ENCODE data around the gene LRRC37A3.
A peak's percentile ranks its signal among the peaks of the same experiment; 100 is the strongest.
"Not testable (repeated sequence)": the region's sequence is repeated elsewhere in the genome, so short reads cannot be mapped to it uniquely, and the experiment has no call there.

The LRRC37A3 gene

DNA sequence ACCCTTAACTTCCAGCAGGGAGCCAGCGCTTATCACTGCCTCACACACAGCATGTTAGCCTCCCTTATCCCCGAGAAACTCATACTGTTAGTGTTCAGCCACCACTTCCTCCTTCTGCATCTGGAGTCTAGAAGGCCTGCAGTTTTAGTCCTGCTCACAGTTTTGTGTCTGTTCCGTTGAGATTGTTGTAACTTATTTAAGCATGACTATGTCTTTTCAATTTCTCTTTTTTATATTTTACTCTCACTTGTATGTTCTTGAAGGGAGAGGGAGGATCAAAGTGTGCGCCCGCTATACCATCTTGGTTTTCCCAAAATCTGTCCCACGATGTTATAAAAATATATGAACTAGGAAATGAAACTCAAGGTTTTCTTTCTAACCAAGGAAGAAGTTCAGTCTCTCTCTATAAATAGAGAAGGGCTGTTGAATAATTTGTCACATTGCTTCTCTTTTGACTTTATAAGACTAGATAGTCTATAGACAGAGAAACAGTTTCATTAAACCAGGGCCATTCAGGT, 3.8 kb upstream of the LRRC37A3 start:
- not testable (repeated sequence) for H3K4me3 ChIP-seq (ENCODE audit: low read length); H3K9ac ChIP-seq (ENCODE audit: low read length); H3K27ac ChIP-seq (ENCODE audit: low read length)

DNA sequence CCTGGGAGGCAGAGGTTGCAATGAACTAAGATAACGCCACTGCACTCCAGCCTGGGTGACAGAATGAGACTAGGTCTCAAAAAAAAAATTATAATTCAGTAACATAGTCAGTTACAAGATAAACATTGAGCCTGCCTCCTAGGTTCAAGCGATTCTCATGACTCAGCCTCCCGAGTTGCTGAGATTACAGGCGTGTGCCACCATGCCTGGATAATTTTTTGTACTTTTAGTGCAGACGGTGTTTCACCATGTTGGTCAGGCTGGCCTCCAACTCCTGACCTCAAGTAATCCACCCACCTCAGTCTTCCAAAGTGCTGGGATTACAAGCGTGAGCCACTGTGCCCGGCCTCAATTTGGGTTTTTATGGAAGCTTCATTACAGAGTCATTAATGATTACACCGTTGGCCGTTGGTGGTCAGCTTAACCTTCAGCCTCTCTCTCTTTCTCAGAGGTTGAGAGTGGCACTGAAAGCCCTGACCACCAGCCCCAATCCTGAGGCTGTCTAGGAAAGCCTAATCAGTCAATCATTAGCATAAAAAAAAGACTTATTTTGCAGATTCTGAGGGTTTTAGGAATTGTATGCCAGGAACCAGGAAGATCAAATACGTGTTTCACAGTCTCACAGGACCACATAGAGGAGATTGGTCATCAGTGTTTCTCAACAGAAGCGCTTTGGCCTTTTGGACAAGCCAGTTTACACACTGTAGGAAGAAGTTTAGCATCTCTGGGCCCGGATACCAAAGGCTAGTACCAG, 1.3 kb upstream of the LRRC37A3 start:
- H3K4me1 ChIP-seq (ENCODE audit: control insufficient read depth, low read depth, low read length): no peaks in the 10 kb centered on the region
- H3K9me3 ChIP-seq (ENCODE audit: control insufficient read depth, low read depth, low read length): no peaks in the 10 kb centered on the region
- no peaks in the 10 kb centered on the region for H3K36me3 ChIP-seq (ENCODE audit: control insufficient read depth, low read depth, low read length)
- H3K27me3 ChIP-seq (ENCODE audit: control insufficient read depth, insufficient read depth, low read length): peaks cover 10% of the 10 kb centered on the region
- H3K4me3 ChIP-seq (ENCODE audit: low read length): no peak overlapping the region
- no peak overlapping the region for H3K27ac ChIP-seq (ENCODE audit: low read length)
- no peak overlapping the region for H3K9ac ChIP-seq (ENCODE audit: low read length)

More for the DNA sequence above, 3.8 kb upstream of the LRRC37A3 start:
- H3K36me3 ChIP-seq (ENCODE audit: control insufficient read depth, low read depth, low read length); H3K4me1 ChIP-seq (ENCODE audit: control insufficient read depth, low read depth, low read length); H3K27me3 ChIP-seq (ENCODE audit: control insufficient read depth, insufficient read depth, low read length); H3K9me3 ChIP-seq (ENCODE audit: control insufficient read depth, low read depth, low read length): not testable (repeated sequence)

DNA sequence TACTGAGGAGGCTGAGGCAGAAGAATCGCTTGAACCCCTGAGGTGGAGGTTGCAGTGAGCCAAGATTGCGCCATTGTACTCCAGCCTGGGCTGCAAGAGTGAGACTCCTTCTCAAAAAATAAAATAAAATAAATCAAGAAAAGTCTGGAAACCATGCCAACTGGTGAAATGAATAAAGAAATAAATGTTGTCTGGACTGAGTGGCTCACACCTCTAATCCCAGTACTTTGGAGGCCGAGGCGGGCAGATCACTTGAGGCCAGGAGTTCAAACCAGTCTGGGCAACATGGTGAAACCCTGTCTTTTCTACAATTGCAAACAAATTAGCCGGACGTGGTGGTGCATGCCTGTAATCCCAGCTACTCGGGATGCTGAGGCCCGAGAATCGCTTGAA, 744 bp upstream of the LRRC37A3 start:
- no peaks in the 10 kb centered on the region for H3K36me3 ChIP-seq (ENCODE audit: control insufficient read depth, low read depth, low read length)
- no peak overlapping the region for H3K27ac ChIP-seq (ENCODE audit: low read length)
- no peaks in the 10 kb centered on the region for H3K9me3 ChIP-seq (ENCODE audit: control insufficient read depth, low read depth, low read length)
- H3K9ac ChIP-seq (ENCODE audit: low read length): peak overlapping the region; percentile 51
- peaks cover 10% of the 10 kb centered on the region for H3K27me3 ChIP-seq (ENCODE audit: control insufficient read depth, insufficient read depth, low read length)
- peak overlapping the region; percentile 67 for H3K4me3 ChIP-seq (ENCODE audit: low read length)
- H3K4me1 ChIP-seq (ENCODE audit: control insufficient read depth, low read depth, low read length): no peaks in the 10 kb centered on the region

DNA sequence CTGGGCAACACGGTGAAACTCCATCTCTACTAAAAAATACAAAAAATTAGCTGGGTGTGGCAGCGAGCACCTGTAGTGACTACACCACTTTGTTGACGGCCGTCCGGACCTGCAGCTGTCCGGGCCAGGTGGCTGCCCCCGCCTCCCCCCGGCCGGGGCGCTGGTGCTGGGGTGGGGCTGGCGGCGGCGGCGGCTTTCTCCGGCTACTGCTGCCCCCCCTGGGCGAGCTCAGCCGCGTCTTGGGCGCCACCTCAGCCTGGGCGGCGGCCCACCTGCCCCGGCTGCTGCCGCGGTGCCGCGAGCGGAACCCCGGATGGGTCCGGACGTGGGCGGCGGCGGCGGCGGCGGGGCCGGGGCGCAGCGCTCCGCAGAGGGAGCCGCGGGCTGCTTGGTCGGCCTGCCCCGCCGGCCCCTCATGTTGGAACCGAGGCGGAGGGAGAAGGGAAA, 413 bp downstream of the LRRC37A3 start:
- not testable (repeated sequence) for H3K4me1 ChIP-seq (ENCODE audit: control insufficient read depth, low read depth, low read length); H3K27ac ChIP-seq (ENCODE audit: low read length)

GRCh38 chr17:64917540-64917939, 1.7 kb downstream of the LRRC37A3 start:
- not testable (repeated sequence) for H3K9ac ChIP-seq (ENCODE audit: low read length); H3K4me3 ChIP-seq (ENCODE audit: low read length); H3K27me3 ChIP-seq (ENCODE audit: control insufficient read depth, insufficient read depth, low read length); H3K4me1 ChIP-seq (ENCODE audit: control insufficient read depth, low read depth, low read length); H3K9me3 ChIP-seq (ENCODE audit: control insufficient read depth, low read depth, low read length); H3K27ac ChIP-seq (ENCODE audit: low read length); H3K36me3 ChIP-seq (ENCODE audit: control insufficient read depth, low read depth, low read length)

More for the DNA sequence above, 413 bp downstream of the LRRC37A3 start:
- H3K36me3 ChIP-seq (ENCODE audit: control insufficient read depth, low read depth, low read length); H3K9me3 ChIP-seq (ENCODE audit: control insufficient read depth, low read depth, low read length); H3K27me3 ChIP-seq (ENCODE audit: control insufficient read depth, insufficient read depth, low read length): not testable (repeated sequence)
- H3K4me3 ChIP-seq (ENCODE audit: low read length): peak overlapping the region; percentile 67
- H3K9ac ChIP-seq (ENCODE audit: low read length): peak overlapping the region; percentile 51

- not testable (repeated sequence) for H3K27ac ChIP-seq (ENCODE audit: low read length); H3K4me3 ChIP-seq (ENCODE audit: low read length); H3K36me3 ChIP-seq (ENCODE audit: control insufficient read depth, low read depth, low read length); H3K4me1 ChIP-seq (ENCODE audit: control insufficient read depth, low read depth, low read length); H3K9me3 ChIP-seq (ENCODE audit: control insufficient read depth, low read depth, low read length); H3K9ac ChIP-seq (ENCODE audit: low read length); H3K27me3 ChIP-seq (ENCODE audit: control insufficient read depth, insufficient read depth, low read length)
These were observed 4.0 kb downstream of the LRRC37A3 start for GRCh38 chr17:64915244-64915643.

DNA sequence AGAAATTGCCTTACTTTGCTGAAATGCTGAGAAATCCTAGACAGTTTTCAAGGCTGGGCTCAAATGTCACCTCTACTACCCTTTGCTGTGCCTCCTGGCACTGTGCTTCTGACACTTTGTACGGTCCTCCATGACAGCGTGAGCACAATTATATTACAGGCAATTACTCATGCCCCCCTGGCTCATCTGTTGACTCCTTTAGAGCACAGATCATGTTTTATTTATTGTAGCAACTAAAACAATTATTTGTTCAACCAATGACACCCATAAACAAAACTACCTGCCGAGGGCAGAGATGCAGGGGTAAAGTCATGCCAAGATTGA, 9.1 kb downstream of the LRRC37A3 start:
- H3K9ac ChIP-seq (ENCODE audit: low read length); H3K36me3 ChIP-seq (ENCODE audit: control insufficient read depth, low read depth, low read length); H3K4me1 ChIP-seq (ENCODE audit: control insufficient read depth, low read depth, low read length); H3K27ac ChIP-seq (ENCODE audit: low read length); H3K9me3 ChIP-seq (ENCODE audit: control insufficient read depth, low read depth, low read length); H3K4me3 ChIP-seq (ENCODE audit: low read length); H3K27me3 ChIP-seq (ENCODE audit: control insufficient read depth, insufficient read depth, low read length): not testable (repeated sequence)

DNA sequence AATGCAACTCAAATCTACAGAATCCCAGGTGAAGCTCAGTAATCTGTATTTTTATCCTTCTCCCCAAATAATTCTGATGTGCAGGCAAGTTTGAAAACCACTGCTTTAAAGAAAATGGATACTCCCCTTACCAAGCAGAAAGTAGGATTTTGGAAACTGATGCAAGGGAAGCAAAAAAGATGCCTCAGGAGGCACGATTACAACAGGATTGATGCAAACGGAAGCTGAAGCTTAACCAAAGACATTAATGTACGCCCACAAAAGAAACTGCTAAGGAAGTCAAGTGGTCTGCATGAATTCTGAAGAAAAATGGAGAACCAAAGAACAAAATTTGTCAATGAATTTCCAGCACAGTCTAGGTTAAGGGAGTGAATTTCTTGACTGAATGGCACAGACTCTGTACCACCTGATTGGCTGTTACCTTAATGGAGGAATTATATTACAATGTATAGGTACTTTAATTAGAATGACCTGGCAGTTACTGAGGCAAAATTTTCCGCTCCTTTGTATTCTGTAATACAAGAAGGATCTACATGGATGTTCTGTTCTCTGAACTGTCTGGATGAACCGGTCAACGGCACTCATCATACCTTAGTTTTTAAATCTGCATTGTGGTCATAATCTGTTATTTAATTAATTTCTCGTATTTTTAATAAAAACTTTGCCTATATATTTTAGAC, 9.6 kb downstream of the LRRC37A3 start:
- H3K9ac ChIP-seq (ENCODE audit: low read length); H3K4me3 ChIP-seq (ENCODE audit: low read length); H3K36me3 ChIP-seq (ENCODE audit: control insufficient read depth, low read depth, low read length); H3K27ac ChIP-seq (ENCODE audit: low read length); H3K9me3 ChIP-seq (ENCODE audit: control insufficient read depth, low read depth, low read length); H3K27me3 ChIP-seq (ENCODE audit: control insufficient read depth, insufficient read depth, low read length); H3K4me1 ChIP-seq (ENCODE audit: control insufficient read depth, low read depth, low read length): not testable (repeated sequence)

GRCh38 chr17:64904069-64904468, 15.2 kb downstream of the LRRC37A3 start:
- H3K9me3 ChIP-seq (ENCODE audit: control insufficient read depth, low read depth, low read length); H3K27ac ChIP-seq (ENCODE audit: low read length): not testable (repeated sequence)

DNA sequence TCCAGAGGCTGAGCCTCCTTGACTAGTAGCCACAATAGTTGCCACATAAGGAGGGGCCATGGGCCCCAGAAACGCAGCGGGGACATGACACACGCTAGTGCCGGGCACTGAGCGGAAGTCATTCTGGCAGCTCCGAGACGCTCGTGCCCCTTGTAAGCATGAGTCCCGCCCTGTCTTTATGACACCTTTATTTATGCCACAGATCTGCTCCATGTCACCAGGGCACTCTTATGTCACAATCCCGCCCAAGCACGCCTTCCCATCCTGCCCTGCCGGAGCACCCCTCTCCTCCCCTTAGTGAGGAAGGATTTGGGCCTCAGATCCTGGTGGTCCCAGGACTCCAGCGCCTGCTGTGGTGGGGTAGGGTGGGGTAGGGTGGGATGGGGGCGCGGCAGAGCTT, 22.1 kb downstream of the LRRC37A3 start:
- not testable (repeated sequence) for H3K27ac ChIP-seq (ENCODE audit: low read length); H3K4me3 ChIP-seq (ENCODE audit: low read length); H3K4me1 ChIP-seq (ENCODE audit: control insufficient read depth, low read depth, low read length); H3K9me3 ChIP-seq (ENCODE audit: control insufficient read depth, low read depth, low read length); H3K9ac ChIP-seq (ENCODE audit: low read length); H3K27me3 ChIP-seq (ENCODE audit: control insufficient read depth, insufficient read depth, low read length); H3K36me3 ChIP-seq (ENCODE audit: control insufficient read depth, low read depth, low read length)

More at GRCh38 chr17:64904069-64904468, 15.2 kb downstream of the LRRC37A3 start:
- H3K9ac ChIP-seq (ENCODE audit: low read length); H3K4me3 ChIP-seq (ENCODE audit: low read length); H3K27me3 ChIP-seq (ENCODE audit: control insufficient read depth, insufficient read depth, low read length); H3K4me1 ChIP-seq (ENCODE audit: control insufficient read depth, low read depth, low read length); H3K36me3 ChIP-seq (ENCODE audit: control insufficient read depth, low read depth, low read length): not testable (repeated sequence)

DNA sequence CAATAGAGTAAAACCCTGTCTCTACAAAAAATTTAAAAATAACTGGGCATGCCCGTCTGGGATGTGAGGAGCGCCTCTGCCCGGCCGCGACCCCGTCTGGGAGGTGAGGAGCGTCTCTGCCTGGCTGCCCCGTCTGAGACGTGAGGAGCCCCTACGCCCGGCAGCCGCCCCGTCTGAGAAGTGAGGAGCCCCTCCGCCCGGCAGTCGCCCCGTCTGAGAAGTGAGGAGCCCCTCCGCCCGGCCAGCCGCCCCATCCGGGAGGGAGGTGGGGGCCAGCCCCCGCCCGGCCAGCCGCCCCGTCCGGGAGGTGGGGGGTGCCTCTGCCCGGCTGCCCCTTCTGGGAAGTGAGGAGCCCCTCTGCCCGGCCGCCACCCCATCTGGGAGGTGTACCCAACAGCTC, 45.1 kb downstream of the LRRC37A3 start:
- not testable (repeated sequence) for H3K4me3 ChIP-seq (ENCODE audit: low read length); H3K27me3 ChIP-seq (ENCODE audit: control insufficient read depth, insufficient read depth, low read length); H3K9ac ChIP-seq (ENCODE audit: low read length); H3K27ac ChIP-seq (ENCODE audit: low read length); H3K36me3 ChIP-seq (ENCODE audit: control insufficient read depth, low read depth, low read length); H3K4me1 ChIP-seq (ENCODE audit: control insufficient read depth, low read depth, low read length); H3K9me3 ChIP-seq (ENCODE audit: control insufficient read depth, low read depth, low read length)

All from iPS-18a (cell line).